ENCODE measurements around the gene YES1. TPM values are rescaled to one million over a fixed set of nuclear protein-coding genes. Genes with fewer than 3 reads are reported as not detected.

The YES1 gene
- total RNA-seq, 1 experiment from 2014 or later: 81.7 TPM

DNA sequence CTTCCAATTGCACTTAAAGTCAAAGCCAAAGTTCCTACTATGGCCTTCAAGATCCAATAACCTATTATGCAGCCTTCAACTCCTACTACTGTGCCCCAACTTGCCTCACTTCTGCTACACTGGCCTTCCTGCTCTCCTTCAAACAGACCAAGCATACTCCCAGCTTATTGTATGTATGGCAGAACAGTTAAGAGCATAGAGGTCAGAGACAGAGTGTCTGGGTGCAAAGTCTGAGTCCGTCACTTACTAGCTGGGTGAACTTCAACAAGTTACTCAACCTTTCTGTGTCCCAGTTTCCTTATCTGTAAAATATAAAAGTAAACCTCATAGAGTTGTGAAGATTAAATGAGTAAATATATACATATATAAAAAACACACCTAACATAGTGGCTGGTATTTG lies 37.2 kb downstream of the YES1 start:
- intact Hi-C loops (cut with micrococcal nuclease): no loop called here
- DNase-seq (ENCODE audit: unreplicated experiment): no peak

DNA sequence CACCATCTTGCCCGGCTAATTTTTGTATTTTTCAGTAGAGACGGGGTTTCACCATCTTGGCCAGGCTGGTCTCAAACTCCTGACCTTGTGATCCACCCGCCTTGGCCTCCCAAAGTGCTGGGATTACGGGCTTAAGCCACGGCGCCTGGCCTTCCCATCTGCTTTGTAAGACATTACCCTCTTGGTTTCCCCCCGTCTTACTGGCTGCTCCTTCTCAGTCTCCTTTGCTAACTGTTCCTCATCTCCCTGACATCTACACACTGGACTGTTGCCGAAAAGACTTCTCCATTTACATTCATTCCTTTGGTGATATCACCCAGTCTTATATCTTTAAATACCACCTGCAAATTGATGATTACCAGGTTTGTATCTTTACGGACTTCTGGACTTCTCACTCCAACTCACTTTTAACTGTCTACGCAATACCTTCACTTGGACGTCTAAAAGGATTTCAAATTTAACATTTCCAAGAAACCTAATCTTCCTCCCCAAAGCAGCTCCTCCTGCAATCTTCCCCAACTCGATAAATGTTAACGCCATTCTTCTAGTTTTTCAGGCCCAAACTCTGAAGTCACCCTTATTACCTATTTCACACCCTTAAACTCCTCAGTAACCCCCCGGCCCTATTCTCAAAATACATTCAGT lies 37.9 kb downstream of the YES1 start:
- peaks cover 17% of the 10 kb centered on the region for H3K4me1 Mint-ChIP-seq (ENCODE audit: insufficient read depth, unreplicated experiment)
- no TSS peak for BruUV-seq (replicated peaks)
- DNase-seq (ENCODE audit: unreplicated experiment): no peak
- ChIA-PET POLR2A (no interaction called here), CTCF (no interaction called here)
- no peak overlapping the region for H3K4me3 Mint-ChIP-seq (ENCODE audit: unreplicated experiment)
- H3K36me3 Mint-ChIP-seq (ENCODE audit: insufficient read depth, unreplicated experiment): peaks cover 9% of the 10 kb centered on the region
- H3K27me3 Mint-ChIP-seq (ENCODE audit: insufficient read depth, unreplicated experiment): no peaks in the 10 kb centered on the region
- TF ChIP-seq, protein P1, sequence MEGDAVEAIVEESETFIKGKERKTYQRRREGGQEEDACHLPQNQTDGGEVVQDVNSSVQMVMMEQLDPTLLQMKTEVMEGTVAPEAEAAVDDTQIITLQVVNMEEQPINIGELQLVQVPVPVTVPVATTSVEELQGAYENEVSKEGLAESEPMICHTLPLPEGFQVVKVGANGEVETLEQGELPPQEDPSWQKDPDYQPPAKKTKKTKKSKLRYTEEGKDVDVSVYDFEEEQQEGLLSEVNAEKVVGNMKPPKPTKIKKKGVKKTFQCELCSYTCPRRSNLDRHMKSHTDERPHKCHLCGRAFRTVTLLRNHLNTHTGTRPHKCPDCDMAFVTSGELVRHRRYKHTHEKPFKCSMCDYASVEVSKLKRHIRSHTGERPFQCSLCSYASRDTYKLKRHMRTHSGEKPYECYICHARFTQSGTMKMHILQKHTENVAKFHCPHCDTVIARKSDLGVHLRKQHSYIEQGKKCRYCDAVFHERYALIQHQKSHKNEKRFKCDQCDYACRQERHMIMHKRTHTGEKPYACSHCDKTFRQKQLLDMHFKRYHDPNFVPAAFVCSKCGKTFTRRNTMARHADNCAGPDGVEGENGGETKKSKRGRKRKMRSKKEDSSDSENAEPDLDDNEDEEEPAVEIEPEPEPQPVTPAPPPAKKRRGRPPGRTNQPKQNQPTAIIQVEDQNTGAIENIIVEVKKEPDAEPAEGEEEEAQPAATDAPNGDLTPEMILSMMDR (IDR thresholded peaks at IDR 0.05; ENCODE audit: unreplicated experiment): no peak
- no peaks in the 10 kb centered on the region for H3K9me3 Mint-ChIP-seq (ENCODE audit: unreplicated experiment)
- intact Hi-C loops (cut with micrococcal nuclease): no loop called here
- H3K27ac Mint-ChIP-seq (ENCODE audit: low read depth, unreplicated experiment): no peak overlapping the region

More for the DNA sequence above, 37.2 kb downstream of the YES1 start:
- Mint-ChIP-seq H3K36me3 (ENCODE audit: insufficient read depth, unreplicated experiment) (peaks cover 9% of the 10 kb centered on the region), H3K4me3 (ENCODE audit: unreplicated experiment) (no peak overlapping the region), H3K9me3 (ENCODE audit: unreplicated experiment) (no peaks in the 10 kb centered on the region), H3K27me3 (ENCODE audit: insufficient read depth, unreplicated experiment) (no peaks in the 10 kb centered on the region), H3K27ac (ENCODE audit: low read depth, unreplicated experiment) (no peak overlapping the region), H3K4me1 (ENCODE audit: insufficient read depth, unreplicated experiment) (peaks cover 17% of the 10 kb centered on the region)
- ChIA-PET POLR2A (interaction anchor here (0.5 kb wide), 1 partner anchor 15 kb away, joined by 3 read pairs; no protein-coding TSS in a partner anchor), CTCF (no interaction called here)
- BruUV-seq (replicated peaks): no TSS peak
- TF ChIP-seq, protein P1 (IDR thresholded peaks at IDR 0.05; ENCODE audit: unreplicated experiment): no peak

DNA sequence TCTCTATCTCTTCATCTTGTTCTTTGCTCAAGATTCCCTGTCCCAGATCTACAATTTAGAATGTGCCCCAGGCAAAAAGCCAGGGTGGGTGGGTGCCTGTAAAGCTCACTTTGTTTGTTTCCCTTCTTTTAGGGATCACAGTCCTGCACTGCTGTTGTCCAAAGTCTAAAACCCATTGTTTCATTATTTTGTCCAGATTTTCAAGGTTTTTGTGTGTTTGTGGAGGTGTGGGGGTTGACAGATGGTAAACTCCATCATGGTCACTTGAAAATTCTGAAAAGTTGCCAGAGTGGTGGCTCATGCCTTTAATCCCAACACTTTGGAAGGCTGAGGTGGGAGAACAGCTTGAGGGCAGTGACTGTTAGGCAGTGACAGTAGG lies 41.5 kb downstream of the YES1 start:
- TF ChIP-seq, protein P1 (IDR thresholded peaks at IDR 0.05; ENCODE audit: unreplicated experiment): no peak
- peaks cover 5% of the 10 kb centered on the region for H3K36me3 Mint-ChIP-seq (ENCODE audit: insufficient read depth, unreplicated experiment)
- intact Hi-C loops (cut with micrococcal nuclease): no loop called here
- no peak for DNase-seq (ENCODE audit: unreplicated experiment)
- H3K9me3 Mint-ChIP-seq (ENCODE audit: unreplicated experiment): no peaks in the 10 kb centered on the region
- H3K27me3 Mint-ChIP-seq (ENCODE audit: insufficient read depth, unreplicated experiment): no peaks in the 10 kb centered on the region
- ChIA-PET CTCF (interaction anchor here (0.6 to 2.0 kb wide), 2 partner anchors 65 to 70 kb away, joined by 4 to 8 read pairs; no protein-coding TSS in a partner anchor), POLR2A (interaction anchor here (0.6 to 1.3 kb wide), 2 partner anchors 10 to 28 kb away, joined by 4 read pairs; no protein-coding TSS in a partner anchor)
- H3K4me1 Mint-ChIP-seq (ENCODE audit: insufficient read depth, unreplicated experiment): peaks cover 17% of the 10 kb centered on the region
- H3K27ac Mint-ChIP-seq (ENCODE audit: low read depth, unreplicated experiment): peak overlapping the region; percentile 36
- H3K4me3 Mint-ChIP-seq (ENCODE audit: unreplicated experiment): no peak overlapping the region
- no TSS peak for BruUV-seq (replicated peaks)

DNA sequence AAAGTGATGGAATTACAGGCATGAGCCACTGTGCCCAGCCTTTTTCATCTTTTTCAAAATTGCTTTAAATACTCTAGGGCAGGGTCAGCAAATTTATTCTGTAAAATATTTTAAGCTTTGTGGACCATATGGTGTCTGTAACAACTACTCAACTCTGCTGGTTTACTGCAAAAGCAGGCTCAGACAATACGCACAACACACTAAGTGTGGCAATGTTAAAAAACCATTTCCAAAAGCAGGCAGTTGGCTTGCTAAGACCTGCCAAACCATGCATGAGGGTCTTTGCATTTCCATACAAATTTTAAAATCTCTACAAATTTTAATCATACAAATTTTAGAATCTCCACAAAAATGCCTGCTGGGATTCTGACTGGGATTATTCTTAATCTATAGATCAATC lies 44.1 kb downstream of the YES1 start:
- Mint-ChIP-seq H3K4me3 (ENCODE audit: unreplicated experiment) (no peak overlapping the region), H3K27ac (ENCODE audit: low read depth, unreplicated experiment) (no peak overlapping the region), H3K27me3 (ENCODE audit: insufficient read depth, unreplicated experiment) (no peaks in the 10 kb centered on the region), H3K4me1 (ENCODE audit: insufficient read depth, unreplicated experiment) (peaks cover 11% of the 10 kb centered on the region), H3K36me3 (ENCODE audit: insufficient read depth, unreplicated experiment) (peaks cover 5% of the 10 kb centered on the region), H3K9me3 (ENCODE audit: unreplicated experiment) (no peaks in the 10 kb centered on the region)
- BruUV-seq (replicated peaks): no TSS peak
- DNase-seq (ENCODE audit: unreplicated experiment): no peak
- TF ChIP-seq, protein P1 (IDR thresholded peaks at IDR 0.05; ENCODE audit: unreplicated experiment): no peak
- intact Hi-C loops (cut with micrococcal nuclease): no loop called here
- ChIA-PET POLR2A (no interaction called here), CTCF (interaction anchor here (1.0 kb wide), 1 partner anchor 63 kb away, joined by 4 read pairs; no protein-coding TSS in a partner anchor)
